Measurements from ENCODE around the gene SLC25A21. TPM values are rescaled to one million over a fixed set of nuclear protein-coding genes. Genes with fewer than 3 reads are reported as not detected.
A peak's percentile ranks its signal among the peaks of the same experiment; 100 is the strongest.

SLC25A21 gene
- total and polyA plus RNA-seq, 2 of the 13 experiments (the other 11 are each of a cell fraction or from before 2014, with no cell fraction given), result 1.9 to 2.9 TPM

GRCh38 chr14:37198907-37199306 lies 26.5 kb upstream of the SLC25A21 start:
- peaks cover 26% of the 10 kb centered on the region for H3K79me2 ChIP-seq (ENCODE audit: insufficient read depth, low read length)
- no peak for ATAC-seq
- peak overlapping the region; percentile 71 for H2AFZ ChIP-seq (ENCODE audit: low read length)
- no peak for FAIRE-seq
- H3K9ac ChIP-seq (ENCODE audit: insufficient read depth, low read depth, low read length), result 0 out of 2 replicates have a peak overlapping the region, but pooled peaks have one; percentile 86
- H3K27ac ChIP-seq (ENCODE audit: extremely low read length, insufficient read depth, low read length), result no peak overlapping the region
- no peaks in the 10 kb centered on the region for H3K9me3 ChIP-seq (ENCODE audit: low read length)
- ChIA-PET POLR2A (interaction anchor here (1.8 to 3.1 kb wide), 3 partner anchors 32 to 666 kb away, joined by 5 to 13 read pairs (median 7); no protein-coding TSS in a partner anchor), CTCF (ENCODE audit: low intra/inter-chr PET ratio, low total read pairs) (interaction anchor here (1.2 kb wide), 1 partner anchor 50 kb away, joined by 4 read pairs; no protein-coding TSS in a partner anchor)
- no peak for DNase-seq (ENCODE audit: low spot score)
- H3K4me3 ChIP-seq (replicated peaks in 1 of 3; ENCODE audit: insufficient read depth in 1 of 3, low read depth in 2 of 3, low read length in 3 of 3), result peak overlapping the region in 2 of 3 experiments; percentile 73 to 85; a peak in 4 of 6 replicates
- no peaks in the 10 kb centered on the region for H4K20me1 ChIP-seq (ENCODE audit: insufficient read depth, low read length)
- 96% methylated on average over 5 of the region's 5 CpGs for WGBS (ENCODE audit: low lambda C conversion rate)
- BruUV-seq (replicated peaks), result no TSS peak
- peaks cover 77% of the 10 kb centered on the region for H3K4me1 ChIP-seq (ENCODE audit: insufficient read depth, low read length)
- H3K4me2 ChIP-seq (ENCODE audit: low read depth, low read length), result peak overlapping the region; percentile 91
- in situ Hi-C loops (cut with HindIII; ENCODE audit: extremely low pct_ligation_motif_present, low pct_unique_long_range_greater_than_20kb) (no loop called here), intact Hi-C loops (cut with micrococcal nuclease; ENCODE audit: unreplicated experiment) (loop anchor here (1.0 to 2.0 kb wide), 2 partner anchors 27 to 50 kb away; partner anchors contain the start of gene SLC25A21)
- no peaks in the 10 kb centered on the region; a peak in 1 of 5 replicates for H3K27me3 ChIP-seq (ENCODE audit: control insufficient read depth in 1 of 2, insufficient read depth in 2 of 2, low read length in 2 of 2)
- no peaks in the 10 kb centered on the region for H3K36me3 ChIP-seq (replicated peaks in 1 of 2; ENCODE audit: control insufficient read depth in 1 of 2, insufficient read depth in 2 of 2, low read length in 2 of 2)
- 0 out of 2 replicates have a peak, but pooled peaks have one; percentile 5 for TF ChIP-seq KLF12 (CRISPR knock-in tag; IDR thresholded peaks at IDR 0.05; ENCODE audit: borderline replicate concordance)
- peak; percentile 14; the same call in 1 of the 2 replicates for TF ChIP-seq ATM (IDR thresholded peaks at IDR 0.05; ENCODE audit: borderline replicate concordance)
- no peak for TF ChIP-seq ASH2L (IDR thresholded peaks at IDR 0.05; ENCODE audit: insufficient read length, low read depth, low read length)
- TF ChIP-seq THYN1 (CRISPR knock-in tag; IDR thresholded peaks at IDR 0.05; ENCODE audit: borderline replicate concordance, low read depth), result 0 out of 2 replicates have a peak, but pooled peaks have one; percentile 73
- peak; percentile 63; the same call in 1 of the 2 replicates for TF ChIP-seq SMYD3 (CRISPR knock-in tag; IDR thresholded peaks at IDR 0.05)
- no peak for TF ChIP-seq TEAD3 (CRISPR knock-in tag; optimal IDR thresholded peaks at IDR 0.05; ENCODE audit: borderline replicate concordance)
- TF ChIP-seq, protein P1, sequence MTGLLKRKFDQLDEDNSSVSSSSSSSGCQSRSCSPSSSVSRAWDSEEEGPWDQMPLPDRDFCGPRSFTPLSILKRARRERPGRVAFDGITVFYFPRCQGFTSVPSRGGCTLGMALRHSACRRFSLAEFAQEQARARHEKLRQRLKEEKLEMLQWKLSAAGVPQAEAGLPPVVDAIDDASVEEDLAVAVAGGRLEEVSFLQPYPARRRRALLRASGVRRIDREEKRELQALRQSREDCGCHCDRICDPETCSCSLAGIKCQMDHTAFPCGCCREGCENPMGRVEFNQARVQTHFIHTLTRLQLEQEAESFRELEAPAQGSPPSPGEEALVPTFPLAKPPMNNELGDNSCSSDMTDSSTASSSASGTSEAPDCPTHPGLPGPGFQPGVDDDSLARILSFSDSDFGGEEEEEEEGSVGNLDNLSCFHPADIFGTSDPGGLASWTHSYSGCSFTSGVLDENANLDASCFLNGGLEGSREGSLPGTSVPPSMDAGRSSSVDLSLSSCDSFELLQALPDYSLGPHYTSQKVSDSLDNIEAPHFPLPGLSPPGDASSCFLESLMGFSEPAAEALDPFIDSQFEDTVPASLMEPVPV (CRISPR knock-in tag; IDR thresholded peaks at IDR 0.05), result 0 out of 2 replicates have a peak, but pooled peaks have one; percentile 45
- TF ChIP-seq NAIF1 (CRISPR knock-in tag; IDR thresholded peaks at IDR 0.05; ENCODE audit: borderline replicate concordance), result 0 out of 2 replicates have a peak, but pooled peaks have one; percentile 7
